PC-3 (cell line): ENCODE results near the gene HSD3B7. TPM values are rescaled to one million over a fixed set of nuclear protein-coding genes. Genes with fewer than 3 reads are reported as not detected.

Experiments used
- ATAC-seq: fragments of 200-7000 bp; cut with Tn5 transposase; 2 replicates; pipeline ENCODE4 v1.9.1; 2020; ENCODE audit warnings: mild to moderate bottlenecking, moderate library complexity
- BruUV-seq: library from RNA; stranded (reverse); fragments of 400-500 nt; replicated peaks from 2 replicates; lab custom pipeline; 2021; lab: Mats Ljungman, UMichigan
- CTCF ChIA-PET: fragments of 300-600 bp; sonication (Branson Sonifier 250); formaldehyde crosslinking; loops from one replicate; lab custom pipeline; 2022; ENCODE audit warnings: antibody characterized with exemption; lab: Charles Lee
- POLR2A ChIA-PET: fragments of 300-600 bp; sonication (Branson Sonifier 250); formaldehyde crosslinking; loops from one replicate; lab custom pipeline; 2022; ENCODE audit warnings: antibody characterized with exemption; ENCODE audit not compliant: unreplicated experiment; lab: Charles Lee
- DNase-seq: peaks from one replicate; pipeline ENCODE4 v3.0.0-alpha.2; 2015
- H2AFZ ChIP-seq: fragments of 300-600 bp; sonication (generic); 2 replicates; pipeline ENCODE4 v1.6.0; 2016; ENCODE audit warnings: antibody characterized with exemption, low read length
- H3F3A ChIP-seq: fragments of 300-600 bp; sonication (generic); one replicate; pipeline ENCODE4 v1.6.0; 2017; ENCODE audit warnings: antibody characterized with exemption, low read length, control low read depth, mild to moderate bottlenecking; ENCODE audit not compliant: unreplicated experiment
- H3K27ac ChIP-seq: fragments of 300-600 bp; sonication (generic); 2 replicates; pipeline ENCODE4 v1.5.1; 2016; ENCODE audit warnings: mild to moderate bottlenecking, low read length
- H3K27me3 ChIP-seq: fragments of 300-600 bp; sonication (generic); 2 replicates; pipeline ENCODE4 v1.6.1; 2016; ENCODE audit warnings: low read length, mixed read lengths
- H3K36me3 ChIP-seq: fragments of 300-600 bp; sonication (generic); 2 replicates; pipeline ENCODE4 v1.6.1; 2016; ENCODE audit warnings: low read depth, mixed run types, low read length, mixed read lengths
- H3K4me1 ChIP-seq: fragments of 300-600 bp; sonication (generic); 2 replicates; pipeline ENCODE4 v1.5.1; 2016; ENCODE audit warnings: low read length; ENCODE audit not compliant: insufficient read depth
- H3K4me2 ChIP-seq: fragments of 300-600 bp; sonication (generic); 2 replicates; pipeline ENCODE4 v1.6.0; 2016; ENCODE audit warnings: low read length
- H3K4me3 ChIP-seq: fragments of 300-600 bp; sonication (generic); 2 replicates; pipeline ENCODE4 v1.5.1; 2016; ENCODE audit warnings: mild to moderate bottlenecking, low read length, mixed read lengths
- H3K79me2 ChIP-seq: fragments of 300-600 bp; sonication (generic); 2 replicates; pipeline ENCODE4 v1.6.1; 2017; ENCODE audit warnings: low read length, mixed read lengths
- H3K9ac ChIP-seq: fragments of 300-600 bp; sonication (generic); 2 replicates; pipeline ENCODE4 v1.6.0; 2016; ENCODE audit warnings: mild to moderate bottlenecking, low read length
- H3K9me2 ChIP-seq: fragments of 300-600 bp; sonication (generic); replicated peaks from 2 replicates; pipeline ENCODE4 v1.6.1; 2016; ENCODE audit warnings: mixed run types, low read length, mixed read lengths
- H3K9me3 ChIP-seq: fragments of 300-600 bp; sonication (generic); 2 replicates; pipeline ENCODE4 v1.6.1; 2016; ENCODE audit warnings: low read length, mixed read lengths
- H4K20me1 ChIP-seq: fragments of 300-600 bp; sonication (generic); 2 replicates; pipeline ENCODE4 v1.6.1; 2016; ENCODE audit warnings: low read length, mixed read lengths
- CTCF ChIP-seq: fragments of 300-600 bp; sonication (generic); conservative IDR thresholded peaks from 2 replicates; pipeline ENCODE4 v1.5.1; 2017; ENCODE audit warnings: antibody characterized with exemption, low read depth, mild to moderate bottlenecking, low read length
- EZH2 ChIP-seq: fragments of 300-600 bp; sonication (generic); IDR thresholded peaks from one replicate; pipeline ENCODE4 v1.6.1; 2017; ENCODE audit warnings: antibody characterized with exemption, mild to moderate bottlenecking, low read length; ENCODE audit not compliant: unreplicated experiment
- EZH2phosphoT487 ChIP-seq: fragments of 300-600 bp; sonication (generic); IDR thresholded peaks from 2 replicates; pipeline ENCODE4 v1.6.1; 2018; ENCODE audit warnings: mild to moderate bottlenecking, antibody characterized with exemption, low read length, borderline replicate concordance
- intact Hi-C: fragments of 100-400 bp; cut with micrococcal nuclease; formaldehyde crosslinking; loops from 2 replicates; pipeline ENCODE4 v1.9.0; 2023
- total RNA-seq: library from RNA; depleted of rRNA; stranded (reverse); fragments of >200 nt; gene quantifications from 2 replicates; pipeline ENCODE4 v1.2.3, GENCODE V29; 2014

HSD3B7 gene
- total RNA-seq, 1 experiment from 2014 or later: 16.3 TPM

GRCh38 chr16:31009120-31009519 lies 24.1 kb downstream of the HSD3B7 start:
- H3K4me3 ChIP-seq: no peak overlapping the region
- POLR2A ChIA-PET: no interaction called here
- no peaks in the 10 kb centered on the region for H3K79me2 ChIP-seq
- DNase-seq: no peak
- no peaks in the 10 kb centered on the region for H4K20me1 ChIP-seq
- H3K9ac ChIP-seq: no peak overlapping the region
- CTCF ChIA-PET: no interaction called here
- no peak for ATAC-seq
- BruUV-seq: no TSS peak
- no peaks in the 10 kb centered on the region for H3K9me3 ChIP-seq
- no peak overlapping the region for H3K4me2 ChIP-seq
- no peak for TF ChIP-seq EZH2phosphoT487
- TF ChIP-seq CTCF: no peak
- no peak for TF ChIP-seq EZH2
- no peaks in the 10 kb centered on the region for H3K36me3 ChIP-seq
- H3F3A ChIP-seq: no peaks in the 10 kb centered on the region
- H3K27ac ChIP-seq: no peak overlapping the region
- H3K4me1 ChIP-seq: peaks cover 7% of the 10 kb centered on the region; the same call in 1 of the 2 replicates
- no peaks in the 10 kb centered on the region for H3K27me3 ChIP-seq
- intact Hi-C loops: no loop called here
- H3K9me2 ChIP-seq: no peaks in the 10 kb centered on the region
- no peak overlapping the region for H2AFZ ChIP-seq

- no TSS peak for BruUV-seq
- no peak overlapping the region for H3K27ac ChIP-seq
- ATAC-seq: no peak
These were observed 25.0 kb downstream of the HSD3B7 start for GRCh38 chr16:31009894-31010584.

More at GRCh38 chr16:31009894-31010584, 25.0 kb downstream of the HSD3B7 start:
- Histone ChIP-seq H3K79me2 (no peaks in the 10 kb centered on the region), H3K4me2 (no peak overlapping the region), H3K4me1 (peaks cover 7% of the 10 kb centered on the region; the same call in 1 of the 2 replicates), H2AFZ (no peak overlapping the region), H3K9me2 (no peaks in the 10 kb centered on the region), H3K9ac (no peak overlapping the region), H3F3A (no peaks in the 10 kb centered on the region), H3K9me3 (no peaks in the 10 kb centered on the region), H3K27me3 (no peaks in the 10 kb centered on the region), H4K20me1 (no peaks in the 10 kb centered on the region), H3K4me3 (no peak overlapping the region), H3K36me3 (no peaks in the 10 kb centered on the region)
- ChIA-PET CTCF (no interaction called here), POLR2A (no interaction called here)
- intact Hi-C loops: no loop called here
- TF ChIP-seq CTCF (no peak), EZH2phosphoT487 (no peak), EZH2 (no peak)
- DNase-seq: no peak
